Sigmoid colon (tissue), 3 donors: ENCODE results near the gene SH2D5.

Experiments
- POLR2A ChIP-seq, 2 donors: fragments of 450-650 bp; IDR thresholded peaks; one replicate each; pipeline ENCODE4 v1.6.1; 2016; ENCODE audit warnings: antibody characterized with exemption in 2 of 2, mild to moderate bottlenecking in 2 of 2, moderate library complexity in 2 of 2
- TF ChIP-seq, protein P1 (sequence below), 4 experiments: fragments of 450-650 bp in 3 of 4; fragments of 200-600 bp in 1 of 4; IDR thresholded peaks; one replicate each; pipeline ENCODE4 v1.5.1; 2016 to 2019; ENCODE audit warnings: antibody characterized with exemption in 4 of 4, mild to moderate bottlenecking in 3 of 4, moderate library complexity in 2 of 4

DNA sequence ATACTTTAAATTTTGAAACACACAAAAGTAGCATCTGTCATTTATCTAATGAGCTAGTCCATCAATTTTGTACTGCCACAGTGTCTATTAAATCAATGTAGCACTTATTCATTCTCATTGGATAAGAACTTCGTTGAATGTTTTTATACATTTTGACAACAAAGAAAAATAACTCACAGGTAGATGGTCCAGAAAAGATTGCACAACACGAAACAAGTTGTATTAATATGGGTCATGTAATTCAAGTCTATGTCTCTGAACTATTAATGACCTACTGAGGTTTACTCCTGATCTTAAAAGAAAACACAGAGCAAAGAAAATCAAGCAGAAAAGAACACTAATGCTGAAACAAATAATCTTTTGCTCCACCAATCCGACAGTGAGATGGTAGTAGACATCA lies 39.3 kb upstream of the SH2D5 start:
- no peak for TF ChIP-seq POLR2A (IDR thresholded peaks at IDR 0.05)
- TF ChIP-seq, protein P1, sequence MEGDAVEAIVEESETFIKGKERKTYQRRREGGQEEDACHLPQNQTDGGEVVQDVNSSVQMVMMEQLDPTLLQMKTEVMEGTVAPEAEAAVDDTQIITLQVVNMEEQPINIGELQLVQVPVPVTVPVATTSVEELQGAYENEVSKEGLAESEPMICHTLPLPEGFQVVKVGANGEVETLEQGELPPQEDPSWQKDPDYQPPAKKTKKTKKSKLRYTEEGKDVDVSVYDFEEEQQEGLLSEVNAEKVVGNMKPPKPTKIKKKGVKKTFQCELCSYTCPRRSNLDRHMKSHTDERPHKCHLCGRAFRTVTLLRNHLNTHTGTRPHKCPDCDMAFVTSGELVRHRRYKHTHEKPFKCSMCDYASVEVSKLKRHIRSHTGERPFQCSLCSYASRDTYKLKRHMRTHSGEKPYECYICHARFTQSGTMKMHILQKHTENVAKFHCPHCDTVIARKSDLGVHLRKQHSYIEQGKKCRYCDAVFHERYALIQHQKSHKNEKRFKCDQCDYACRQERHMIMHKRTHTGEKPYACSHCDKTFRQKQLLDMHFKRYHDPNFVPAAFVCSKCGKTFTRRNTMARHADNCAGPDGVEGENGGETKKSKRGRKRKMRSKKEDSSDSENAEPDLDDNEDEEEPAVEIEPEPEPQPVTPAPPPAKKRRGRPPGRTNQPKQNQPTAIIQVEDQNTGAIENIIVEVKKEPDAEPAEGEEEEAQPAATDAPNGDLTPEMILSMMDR (IDR thresholded peaks at IDR 0.05): no peak
